HG03575 (cell line): ENCODE results near the gene MPP1.

Experiments
- ATAC-seq: cut with Tn5 transposase; IDR thresholded peaks from one replicate; pipeline ENCODE4 v1.9.1; 2021; ENCODE audit not compliant: unreplicated experiment, insufficient number of reproducible peaks, low FRiP score; ENCODE audit errors: extremely low read depth

MPP1 gene

GRCh38 chrX:154738011-154738738, 67.1 kb downstream of the MPP1 start:
- ATAC-seq = no peak

GRCh38 chrX:154737136-154737535, 68.1 kb downstream of the MPP1 start:
- ATAC-seq = no peak

GRCh38 chrX:154735695-154736393, 69.4 kb downstream of the MPP1 start:
- no peak for ATAC-seq

GRCh38 chrX:154734061-154734781, 71.1 kb downstream of the MPP1 start:
- no peak for ATAC-seq

GRCh38 chrX:154733066-154733425, 72.2 kb downstream of the MPP1 start:
- ATAC-seq = no peak

- ATAC-seq = no peak
These were observed 72.7 kb downstream of the MPP1 start for GRCh38 chrX:154732421-154733065.

- ATAC-seq = no peak
These were observed 73.4 kb downstream of the MPP1 start for GRCh38 chrX:154731881-154732280.

- ATAC-seq = no peak
These were observed 74.1 kb downstream of the MPP1 start for GRCh38 chrX:154731184-154731583.

- no peak for ATAC-seq
These were observed 74.9 kb downstream of the MPP1 start for GRCh38 chrX:154730253-154730891.

GRCh38 chrX:154729439-154729838, 75.8 kb downstream of the MPP1 start:
- no peak for ATAC-seq
